Measurements from ENCODE around the gene CASP10. TPM values are rescaled to one million over a fixed set of nuclear protein-coding genes. Genes with fewer than 3 reads are reported as not detected.
"Not testable (repeated sequence)": the region's sequence is repeated elsewhere in the genome, so short reads cannot be mapped to it uniquely, and the experiment has no call there.

The CASP10 gene
- total RNA-seq, 1 donor from 2014 or later = 7.8 TPM

GRCh38 chr2:201233812-201234662, 51.1 kb downstream of the CASP10 start:
- no peak for DNase-seq (ENCODE audit: low spot score in 2 of 2)
- TF ChIP-seq CTCF (IDR thresholded peaks at IDR 0.05) = no peak
- intact Hi-C loops (cut with DNase I) = no loop called here
- no peaks in the 10 kb centered on the region for H3K36me3 ChIP-seq
- H3K4me1 ChIP-seq = peaks cover 0 to 12% of the 10 kb centered on the region in 2 donors
- no peaks in the 10 kb centered on the region for H3K27me3 ChIP-seq
- H3K4me3 ChIP-seq = peak overlapping the region; percentile 9 to 29
- no peak overlapping the region for H3K27ac ChIP-seq
- H3K9me3 ChIP-seq = no peaks in the 10 kb centered on the region

GRCh38 chr2:201234663-201235135, 51.8 kb downstream of the CASP10 start:
- intact Hi-C loops (cut with DNase I) = loop anchor here (5.0 kb wide), 2 partner anchors 128 to 468 kb away; no protein-coding TSS in a partner anchor
- DNase-seq (ENCODE audit: low spot score in 2 of 2) = no peak
- no peak overlapping the region for H3K4me3 ChIP-seq

GRCh38 chr2:201235860-201236811, 53.2 kb downstream of the CASP10 start:
- intact Hi-C loops (cut with DNase I) = loop anchor here (2.0 to 5.0 kb wide), 4 partner anchors 126 to 466 kb away; partner anchors contain the start of genes STRADB and TRAK2
- H3K27ac ChIP-seq = no peak overlapping the region
- peak in 1 of 2 donors; percentile 75 for DNase-seq (ENCODE audit: low spot score in 2 of 2)
- TF ChIP-seq CTCF (IDR thresholded peaks at IDR 0.05) = peak; percentile 49 to 73 (median 67)
- H3K4me1 ChIP-seq = peaks cover 0 to 12% of the 10 kb centered on the region in 2 donors
- H3K27me3 ChIP-seq = no peaks in the 10 kb centered on the region
- H3K9me3 ChIP-seq = no peaks in the 10 kb centered on the region
- peak overlapping the region; percentile 21 to 35 for H3K4me3 ChIP-seq
- H3K36me3 ChIP-seq = no peaks in the 10 kb centered on the region

More at GRCh38 chr2:201234663-201235135, 51.8 kb downstream of the CASP10 start:
- Histone ChIP-seq H3K4me1 (peaks cover 0 to 12% of the 10 kb centered on the region in 2 donors), H3K36me3 (no peaks in the 10 kb centered on the region), H3K27me3 (no peaks in the 10 kb centered on the region), H3K9me3 (no peaks in the 10 kb centered on the region), H3K27ac (no peak overlapping the region)
- no peak for TF ChIP-seq CTCF (IDR thresholded peaks at IDR 0.05)

- H3K36me3 ChIP-seq = no peaks in the 10 kb centered on the region
- H3K4me3 ChIP-seq = no peak overlapping the region
- H3K9me3 ChIP-seq = no peaks in the 10 kb centered on the region
- intact Hi-C loops (cut with DNase I) = loop anchor here (2.0 to 5.0 kb wide), 4 partner anchors 125 to 465 kb away; partner anchors contain the start of genes STRADB and TRAK2
- TF ChIP-seq CTCF (IDR thresholded peaks at IDR 0.05) = no peak
- no peak for DNase-seq (ENCODE audit: low spot score in 2 of 2)
- H3K4me1 ChIP-seq = peaks cover 0 to 12% of the 10 kb centered on the region in 2 donors
- H3K27ac ChIP-seq = no peak overlapping the region
- H3K27me3 ChIP-seq = no peaks in the 10 kb centered on the region
Observed at GRCh38 chr2:201237486-201238123, 54.7 kb downstream of the CASP10 start.

GRCh38 chr2:201239167-201239935, 56.4 kb downstream of the CASP10 start:
- peak overlapping the region in 1 of 2 donors; percentile 41 for H3K27ac ChIP-seq
- H3K9me3 ChIP-seq, H3K36me3 ChIP-seq, H3K27me3 ChIP-seq, H3K4me3 ChIP-seq: not testable (repeated sequence)
- intact Hi-C loops (cut with DNase I) = loop anchor here (5.0 kb wide), 2 partner anchors 123 to 463 kb away; no protein-coding TSS in a partner anchor
- peaks cover 0 to 12% of the 10 kb centered on the region in 2 donors for H3K4me1 ChIP-seq
- DNase-seq (ENCODE audit: low spot score in 2 of 2) = peak in 1 of 2 donors; percentile 78

All from ascending aorta (tissue), 2 donors.